H1 (cell line): Measurements from ENCODE around the gene G6PC3. TPM values are rescaled to one million over a fixed set of nuclear protein-coding genes. Genes with fewer than 3 reads are reported as not detected.

Experiments
- CTCF ChIA-PET: fragments of 300-600 bp; sonication (Branson Sonifier 250); formaldehyde crosslinking; loops from one replicate; lab custom pipeline; 2021; ENCODE audit not compliant: partially characterized antibody; lab: Charles Lee
- POLR2A ChIA-PET: fragments of 300-600 bp; sonication (Branson Sonifier 250); formaldehyde crosslinking; loops from one replicate; lab custom pipeline; 2021; ENCODE audit warnings: inconsistent platforms; ENCODE audit not compliant: partially characterized antibody; lab: Charles Lee
- DNase-seq, 2 experiments: peaks; one replicate each; pipeline versions ENCODE4 v3.0.0 to v3.0.0-alpha.2; 2010 to 2022; ENCODE audit warnings: low spot score in 2 of 2, low read depth in 1 of 2, mixed read lengths in 1 of 2
- FAIRE-seq: peaks from 2 replicates; lab custom pipeline; 2011; peaks lifted over from hg19 to GRCh38; lab: Jason Lieb, UNC
- H2AFZ ChIP-seq: 2 replicates; pipeline ENCODE4 v1.8.1; 2012; ENCODE audit warnings: low read length, inconsistent platforms
- H2AK5ac ChIP-seq: 2 replicates; pipeline ENCODE4 v1.6.1; 2013; ENCODE audit warnings: low read depth, low read length
- H2BK120ac ChIP-seq: replicated peaks from 2 replicates; pipeline ENCODE3; 2013; ENCODE audit warnings: low read depth, low read length, inconsistent platforms
- H2BK12ac ChIP-seq: 2 replicates; pipeline ENCODE4 v1.6.1; 2013; ENCODE audit warnings: low read depth, low read length
- H2BK15ac ChIP-seq: 2 replicates; pipeline ENCODE4 v1.6.1; 2013; ENCODE audit warnings: low read length
- H2BK20ac ChIP-seq: 2 replicates; pipeline ENCODE4 v1.6.1; 2013; ENCODE audit warnings: low read length
- H2BK5ac ChIP-seq: 2 replicates; pipeline ENCODE4 v1.6.1; 2013; ENCODE audit warnings: low read depth, low read length
- H3K14ac ChIP-seq: 2 replicates; pipeline ENCODE4 v1.6.1; 2013; ENCODE audit warnings: inconsistent platforms; ENCODE audit not compliant: insufficient read length
- H3K18ac ChIP-seq: 2 replicates; pipeline ENCODE4 v1.6.1; 2013; ENCODE audit warnings: low read length; ENCODE audit errors: extremely low read depth
- H3K23ac ChIP-seq: 2 replicates; pipeline ENCODE4 v1.6.1; 2013; ENCODE audit warnings: inconsistent platforms; ENCODE audit not compliant: insufficient read length
- H3K23me2 ChIP-seq: 2 replicates; pipeline ENCODE4 v1.6.1; 2013; ENCODE audit warnings: low read depth, low read length
- H3K27ac ChIP-seq: 2 replicates; pipeline ENCODE4 v1.6.1; 2011; ENCODE audit warnings: low read depth, low read length, inconsistent platforms
- H3K27me3 ChIP-seq, 4 experiments: replicated peaks in 1 of 4; 1 replicate in 1 of 4; 2 replicates in 3 of 4; pipeline versions ENCODE4 v1.6.1 to v1.8.1; 2011 to 2013; ENCODE audit warnings: low read length in 3 of 4, mild to moderate bottlenecking in 3 of 4, inconsistent platforms in 2 of 4, mixed read lengths in 2 of 4, moderate library complexity in 1 of 4; ENCODE audit not compliant: control insufficient read depth in 3 of 4, insufficient read depth in 3 of 4; ENCODE audit errors: extremely low read depth in 1 of 4
- H3K36me3 ChIP-seq, 4 experiments: 2 replicates each; pipeline versions ENCODE4 v1.6.1 to v1.8.1; 2011 to 2013; ENCODE audit warnings: mild to moderate bottlenecking in 4 of 4, low read length in 3 of 4, moderate library complexity in 2 of 4, control low read depth in 1 of 4, inconsistent platforms in 1 of 4; ENCODE audit not compliant: insufficient read depth in 4 of 4, control insufficient read depth in 2 of 4
- H3K4ac ChIP-seq: replicated peaks from 2 replicates; pipeline ENCODE3; 2013; ENCODE audit warnings: low read length, low read depth, mixed read lengths, inconsistent platforms; ENCODE audit not compliant: insufficient read length
- H3K4me1 ChIP-seq, 4 experiments: replicated peaks in 1 of 4; 1 replicate in 1 of 4; 2 replicates in 3 of 4; pipeline versions ENCODE4 v1.6.1 to v1.8.1; 2011 to 2013; ENCODE audit warnings: low read length in 3 of 4, inconsistent platforms in 2 of 4, mixed read lengths in 1 of 4; ENCODE audit not compliant: insufficient read depth in 4 of 4, control insufficient read depth in 3 of 4
- H3K4me2 ChIP-seq, 2 experiments: 2 replicates each; pipeline versions ENCODE4 v1.6.1 to v1.8.1; 2011 to 2013; ENCODE audit warnings: low read depth in 2 of 2, low read length in 2 of 2, control low read depth in 1 of 2, inconsistent platforms in 1 of 2, mild to moderate bottlenecking in 1 of 2; ENCODE audit not compliant: insufficient read depth in 1 of 2
- H3K4me3 ChIP-seq, 4 experiments: fragments of 200-600, 300-600 bp in 1 of 4; sonication (generic), shearing (Covaris generic), sonication (Bioruptor Twin) in 1 of 4; 2 replicates each; pipeline versions ENCODE4 v1.5.1 to v1.8.1; 2011 to 2016; ENCODE audit warnings: low read length in 4 of 4, low read depth in 3 of 4, control low read depth in 2 of 4, inconsistent platforms in 2 of 4, mild to moderate bottlenecking in 2 of 4, mixed read lengths in 1 of 4, moderate library complexity in 1 of 4; ENCODE audit not compliant: insufficient read depth in 2 of 4; ENCODE audit errors: extremely low read depth in 1 of 4
- H3K56ac ChIP-seq: replicated peaks from 2 replicates; pipeline ENCODE3; 2013; ENCODE audit warnings: low read depth, mild to moderate bottlenecking, mixed read lengths, low read length, inconsistent platforms; ENCODE audit not compliant: insufficient read length
- H3K79me1 ChIP-seq: 2 replicates; pipeline ENCODE4 v1.6.1; 2013; ENCODE audit warnings: low read depth, low read length, control low read depth
- H3K79me2 ChIP-seq, 2 experiments: 2 replicates each; pipeline versions ENCODE4 v1.6.1 to v1.8.1; 2012 to 2013; ENCODE audit warnings: low read length in 2 of 2, mild to moderate bottlenecking in 2 of 2, inconsistent platforms in 1 of 2; ENCODE audit not compliant: insufficient read depth in 2 of 2, control insufficient read depth in 1 of 2
- H3K9ac ChIP-seq, 4 experiments: replicated peaks in 1 of 4; 1 replicate in 1 of 4; 2 replicates in 3 of 4; pipeline versions ENCODE4 v1.6.1 to v1.8.1; 2011 to 2013; ENCODE audit warnings: low read depth in 3 of 4, low read length in 3 of 4, control low read depth in 2 of 4, mild to moderate bottlenecking in 2 of 4, moderate library complexity in 2 of 4, inconsistent platforms in 1 of 4; ENCODE audit errors: extremely low read depth in 1 of 4
- H3K9me3 ChIP-seq, 2 experiments: 2 replicates each; pipeline versions ENCODE4 v1.6.1 to v1.8.1; 2012 to 2013; ENCODE audit warnings: mild to moderate bottlenecking in 2 of 2, moderate library complexity in 2 of 2, control low read depth in 1 of 2, inconsistent platforms in 1 of 2, low read depth in 1 of 2, low read length in 1 of 2, mixed read lengths in 1 of 2; ENCODE audit not compliant: insufficient read depth in 2 of 2
- H4K20me1 ChIP-seq, 2 experiments: replicated peaks in 1 of 2; 2 replicates each; pipeline versions ENCODE3 to v1.8.1; 2011 to 2013; ENCODE audit warnings: inconsistent platforms in 2 of 2, low read length in 2 of 2, mild to moderate bottlenecking in 1 of 2; ENCODE audit not compliant: insufficient read depth in 2 of 2, control insufficient read depth in 1 of 2
- H4K5ac ChIP-seq: 2 replicates; pipeline ENCODE4 v1.6.1; 2013; ENCODE audit warnings: low read length, low read depth, mixed read lengths, inconsistent platforms; ENCODE audit not compliant: insufficient read length
- H4K8ac ChIP-seq: 2 replicates; pipeline ENCODE4 v1.8.0; 2013; ENCODE audit warnings: mild to moderate bottlenecking, moderate library complexity, low read length, inconsistent platforms; ENCODE audit not compliant: insufficient read depth; ENCODE audit errors: extremely low read depth
- H4K91ac ChIP-seq: replicated peaks from 2 replicates; pipeline ENCODE3; 2013; ENCODE audit warnings: low read length, mixed read lengths, inconsistent platforms; ENCODE audit not compliant: insufficient read length
- CEBPB ChIP-seq: IDR thresholded peaks from 2 replicates; pipeline ENCODE4 v1.6.1; 2012; ENCODE audit warnings: low read depth, low read length
- CHD1 ChIP-seq: IDR thresholded peaks from 2 replicates; pipeline ENCODE4 v1.6.1; 2012; ENCODE audit warnings: low read depth, low read length, improper control_type of control experiment
- KDM1A ChIP-seq: fragments of 200-600, 300-600 bp; sonication (generic); IDR thresholded peaks from 2 replicates; pipeline ENCODE4 v1.7.1; 2016; ENCODE audit warnings: mild to moderate bottlenecking, low read length, borderline replicate concordance
- KDM4A ChIP-seq: IDR thresholded peaks from one replicate; pipeline ENCODE4 v1.7.1; 2012; ENCODE audit warnings: low read depth, mild to moderate bottlenecking, moderate library complexity, low read length, inconsistent platforms; ENCODE audit not compliant: severe bottlenecking
- POLR2AphosphoS5 ChIP-seq: IDR thresholded peaks from 2 replicates; pipeline ENCODE4 v1.6.1; 2011; ENCODE audit warnings: low read depth, low read length
- SP2 ChIP-seq: IDR thresholded peaks from 2 replicates; pipeline ENCODE4 v1.6.1; 2012; ENCODE audit warnings: mild to moderate bottlenecking, low read length, inconsistent platforms
- TAF7 ChIP-seq: optimal IDR thresholded peaks from 2 replicates; pipeline ENCODE3; 2011; ENCODE audit warnings: low read depth, mild to moderate bottlenecking, inconsistent platforms, low read length, moderate library complexity, borderline replicate concordance
- ZNF274 ChIP-seq: IDR thresholded peaks from 2 replicates; pipeline ENCODE4 v1.7.0; 2012; ENCODE audit warnings: low read length, borderline replicate concordance; ENCODE audit errors: extremely low read depth
- WGBS, 2 experiments: shearing (Covaris generic) in 1 of 2; methylation state at CpG; one replicate each; pipeline versions ENCODE4 v1.1.6 to v1.1.7; 2013 to 2015; ENCODE audit warnings: low lambda C conversion rate in 2 of 2, mixed read lengths in 2 of 2, inconsistent platforms in 1 of 2, low coverage in 1 of 2, missing lambda C conversion rate in 1 of 2; ENCODE audit not compliant: insufficient replicate concordance in 2 of 2, insufficient coverage in 1 of 2, insufficient read length in 1 of 2; ENCODE audit errors: extremely low coverage in 1 of 2, missing lambda C conversion rate in 1 of 2; 5-methylcytosine and 5-hydroxymethylcytosine counted together
- polyA plus RNA-seq, 7 experiments: library from polyadenylated mRNA; depleted of rRNA in 3 of 7; stranded (reverse) in 5 of 7; unstranded in 2 of 7; fragments of >200 nt in 5 of 7; fragments of 200-250 nt in 2 of 7; gene quantifications; 1 replicate in 5 of 7; 2 replicates in 1 of 7; 4 replicates in 1 of 7; pipeline versions ENCODE4 v1.2.1 to v1.2.3, GENCODE V29; 2011 to 2013; ENCODE audit warnings: missing spikeins in 2 of 7, mixed read lengths in 2 of 7
- total RNA-seq: library from RNA; stranded (reverse); fragmentation: NEBNext Ultra II Directional; extraction: Animal tissue kit (Norgen Biotek cat#: 25700); gene quantifications from 2 replicates; pipeline ENCODE4 v1.2.1, GENCODE V29; 2021
- TF ChIP-seq, protein P1 (sequence below): IDR thresholded peaks from 2 replicates; pipeline ENCODE4 v1.6.1; 2011; ENCODE audit warnings: low read length, improper control_type of control experiment

Gene G6PC3
- total and polyA plus RNA-seq, 2 of the 8 experiments (the other 6 are each of a cell fraction or from before 2014, with no cell fraction given): 104 to 343 TPM

DNA sequence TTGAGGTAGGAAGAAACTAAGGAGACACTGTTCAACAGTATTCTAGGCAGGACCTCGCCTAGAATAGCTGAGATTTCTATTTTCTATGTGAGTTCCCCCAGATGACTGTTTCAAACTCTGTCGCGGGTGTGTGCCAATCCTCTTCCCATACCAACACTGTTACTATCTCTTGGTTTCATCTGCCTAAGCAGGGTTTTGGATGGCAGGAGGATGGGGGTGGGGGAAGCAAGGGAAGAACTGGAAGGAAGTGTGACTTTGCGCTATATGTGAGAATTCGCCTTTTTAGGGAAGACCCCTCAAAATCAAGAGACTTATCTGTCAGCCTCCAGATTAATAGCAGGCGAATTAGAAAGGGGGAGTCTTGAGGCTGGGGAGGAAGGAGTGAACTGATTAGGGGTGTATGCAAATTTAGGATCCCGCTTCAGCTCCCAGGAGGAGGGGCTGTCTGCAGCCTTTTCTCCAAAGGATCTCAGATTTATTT, 521 bp upstream of the G6PC3 start:
- peaks cover 13% of the 10 kb centered on the region for H3K23me2 ChIP-seq
- FAIRE-seq (no peak), DNase-seq (no peak)
- H3K4me1 ChIP-seq: peaks cover 0 to 4% (median under 1%) of the 10 kb centered on the region in 4 experiments; a peak in 4 of 7 replicates
- H3K79me1 ChIP-seq: no peaks in the 10 kb centered on the region
- H3K23ac ChIP-seq: no peak overlapping the region
- no peak overlapping the region for H3K14ac ChIP-seq
- H4K8ac ChIP-seq: no peak overlapping the region
- no peak overlapping the region for H2AFZ ChIP-seq
- peaks cover 0 to 4% of the 10 kb centered on the region in 2 experiments for H4K20me1 ChIP-seq
- peaks cover 10 to 30% of the 10 kb centered on the region in 2 experiments for H3K79me2 ChIP-seq
- peak overlapping the region; percentile 41; the same call in 1 of the 2 replicates for H2BK5ac ChIP-seq
- H4K91ac ChIP-seq: no peak overlapping the region
- H3K4ac ChIP-seq: no peak overlapping the region
- H4K5ac ChIP-seq: peak overlapping the region; percentile 8
- H3K27me3 ChIP-seq: no peaks in the 10 kb centered on the region
- H3K56ac ChIP-seq: no peak overlapping the region
- CTCF ChIA-PET: interaction anchor here (0.6 to 7.1 kb wide), 5 partner anchors 16 to 81 kb away, joined by 3 to 71 read pairs (median 5); no protein-coding TSS in a partner anchor
- peaks cover 4 to 9% (median 6%) of the 10 kb centered on the region in 4 experiments; a peak in 5 of 8 replicates for H3K36me3 ChIP-seq
- H2BK20ac ChIP-seq: no peak overlapping the region
- no peak overlapping the region for H2BK12ac ChIP-seq
- no peaks in the 10 kb centered on the region for H3K9me3 ChIP-seq
- H2BK120ac ChIP-seq: no peak overlapping the region
- peak overlapping the region; percentile 77 to 82 for H3K4me2 ChIP-seq
- no peak overlapping the region for H2BK15ac ChIP-seq
- 1% methylated on average over 7 of the region's 7 CpGs; no CpG with 5 or more reads in 1 of the 2 experiments for WGBS, 2 experiments
- H3K4me3 ChIP-seq: peak overlapping the region; percentile 42 to 84 (median 52)
- H2AK5ac ChIP-seq: no peak overlapping the region
- TF ChIP-seq CHD1: no peak
- TF ChIP-seq KDM4A: peak; percentile 15
- peak; percentile 52 for TF ChIP-seq POLR2AphosphoS5
- TF ChIP-seq SP2: no peak
- TF ChIP-seq ZNF274: no peak
- no peak for TF ChIP-seq KDM1A
- TF ChIP-seq, protein P1, sequence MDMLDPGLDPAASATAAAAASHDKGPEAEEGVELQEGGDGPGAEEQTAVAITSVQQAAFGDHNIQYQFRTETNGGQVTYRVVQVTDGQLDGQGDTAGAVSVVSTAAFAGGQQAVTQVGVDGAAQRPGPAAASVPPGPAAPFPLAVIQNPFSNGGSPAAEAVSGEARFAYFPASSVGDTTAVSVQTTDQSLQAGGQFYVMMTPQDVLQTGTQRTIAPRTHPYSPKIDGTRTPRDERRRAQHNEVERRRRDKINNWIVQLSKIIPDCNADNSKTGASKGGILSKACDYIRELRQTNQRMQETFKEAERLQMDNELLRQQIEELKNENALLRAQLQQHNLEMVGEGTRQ: no peak
- TF ChIP-seq CEBPB: peak; percentile 4; the same call in 1 of the 2 replicates
- peak; percentile 82 for TF ChIP-seq TAF7
- TF ChIP-seq, all 59 proteins: peak for 4
- Histone ChIP-seq H3K27ac (peak overlapping the region; percentile 70; the same call in 1 of the 2 replicates), H3K18ac (no peak overlapping the region; the same call in 1 of the 2 replicates), H3K9ac (peak overlapping the region; percentile 36 to 60 (median 40); a peak in 6 of 7 replicates)
- POLR2A ChIA-PET: interaction anchor here (0.6 to 4.2 kb wide), 8 partner anchors 13 to 91 kb away, joined by 3 to 33 read pairs (median 4); partner anchors contain the start of genes HDAC5 and TMEM101
